GM19240 (cell line): ENCODE data around the gene POLD4.

Experiments used
- DNase-seq: peaks from one replicate; pipeline ENCODE4 v3.0.0; 2011; ENCODE audit warnings: low spot score; ENCODE audit not compliant: insufficient read length

The POLD4 gene

GRCh38 chr11:67317888-67318555 lies 35.3 kb downstream of the POLD4 start:
- peak; percentile 29 for DNase-seq

- peak; percentile 99 for DNase-seq
These were observed 36.0 kb downstream of the POLD4 start for GRCh38 chr11:67317205-67317887.

GRCh38 chr11:67316882-67317204 lies 36.5 kb downstream of the POLD4 start:
- DNase-seq, result no peak

GRCh38 chr11:67315325-67315909 lies 37.9 kb downstream of the POLD4 start:
- no peak for DNase-seq

- DNase-seq, result no peak
These were observed 39.1 kb downstream of the POLD4 start for GRCh38 chr11:67314218-67314617.

GRCh38 chr11:67313125-67313890 lies 40.0 kb downstream of the POLD4 start:
- no peak for DNase-seq

- no peak for DNase-seq
These were observed 40.9 kb downstream of the POLD4 start for GRCh38 chr11:67312187-67313021.

- no peak for DNase-seq
These were observed 41.7 kb downstream of the POLD4 start for GRCh38 chr11:67311556-67312082.

- DNase-seq, result no peak
These were observed 42.2 kb downstream of the POLD4 start for GRCh38 chr11:67311051-67311555.

GRCh38 chr11:67310246-67311050 lies 42.9 kb downstream of the POLD4 start:
- no peak for DNase-seq

GRCh38 chr11:67309661-67310061 lies 43.7 kb downstream of the POLD4 start:
- no peak for DNase-seq

- no peak for DNase-seq
These were observed 44.2 kb downstream of the POLD4 start for GRCh38 chr11:67309166-67309565.

GRCh38 chr11:67308031-67308866 lies 45.1 kb downstream of the POLD4 start:
- DNase-seq, result no peak

- DNase-seq, result no peak
These were observed 45.8 kb downstream of the POLD4 start for GRCh38 chr11:67307545-67308001.

- DNase-seq, result no peak
These were observed 46.4 kb downstream of the POLD4 start for GRCh38 chr11:67306769-67307544.

GRCh38 chr11:67304511-67305113 lies 48.7 kb downstream of the POLD4 start:
- no peak for DNase-seq

- no peak for DNase-seq
These were observed 49.4 kb downstream of the POLD4 start for GRCh38 chr11:67303835-67304411.
